GM18508 (cell line): ENCODE results near the gene YY1.
"Not testable (repeated sequence)": the region's sequence is repeated elsewhere in the genome, so short reads cannot be mapped to it uniquely, and the experiment has no call there.

Experiments used
- ATAC-seq: cut with Tn5 transposase; IDR thresholded peaks from one replicate; pipeline ENCODE4 v1.9.1; 2021; ENCODE audit warnings: moderate number of reproducible peaks; ENCODE audit not compliant: insufficient read depth, unreplicated experiment

The YY1 gene

GRCh38 chr14:100282766-100283419, 43.9 kb downstream of the YY1 start:
- no peak for ATAC-seq

GRCh38 chr14:100283436-100283835, 44.5 kb downstream of the YY1 start:
- not testable (repeated sequence) for ATAC-seq

GRCh38 chr14:100283984-100284881, 45.3 kb downstream of the YY1 start:
- ATAC-seq, result no peak

GRCh38 chr14:100285021-100285912, 46.3 kb downstream of the YY1 start:
- ATAC-seq, result no peak

- no peak for ATAC-seq
These were observed 47.0 kb downstream of the YY1 start for GRCh38 chr14:100285913-100286400.

GRCh38 chr14:100286484-100287191, 47.7 kb downstream of the YY1 start:
- no peak for ATAC-seq

- no peak for ATAC-seq
These were observed 48.5 kb downstream of the YY1 start for GRCh38 chr14:100287202-100287997.

- ATAC-seq, result not testable (repeated sequence)
These were observed 49.0 kb downstream of the YY1 start for GRCh38 chr14:100287998-100288295.

- ATAC-seq, result no peak
These were observed 49.6 kb downstream of the YY1 start for GRCh38 chr14:100288382-100289185.

- ATAC-seq, result no peak
These were observed 51.1 kb downstream of the YY1 start for GRCh38 chr14:100289916-100290606.

- no peak for ATAC-seq
These were observed 51.8 kb downstream of the YY1 start for GRCh38 chr14:100290607-100291304.

- no peak for ATAC-seq
These were observed 52.5 kb downstream of the YY1 start for GRCh38 chr14:100291305-100292075.

GRCh38 chr14:100292301-100292775, 53.4 kb downstream of the YY1 start:
- no peak for ATAC-seq

- ATAC-seq, result no peak
These were observed 54.0 kb downstream of the YY1 start for GRCh38 chr14:100292776-100293461.

GRCh38 chr14:100293497-100294212, 54.7 kb downstream of the YY1 start:
- no peak for ATAC-seq
